GM12878 (cell line): Measurements from ENCODE around the gene APEX2.

Source experiments
- HCFC1 ChIP-seq: fragments of 150-350 bp; IDR thresholded peaks from 2 replicates; pipeline ENCODE4 v1.6.1; 2014; ENCODE audit warnings: low read length
- HDAC6 ChIP-seq: fragments of 200-600 bp; sonication (generic); IDR thresholded peaks from one replicate; pipeline ENCODE4 v1.8.0; 2017; ENCODE audit warnings: antibody characterized with exemption; ENCODE audit not compliant: unreplicated experiment
- MXI1 ChIP-seq: fragments of 150-350 bp; IDR thresholded peaks from 2 replicates; pipeline ENCODE4 v1.6.1; 2011; ENCODE audit warnings: low read depth, mild to moderate bottlenecking, inconsistent platforms, low read length, improper control_type of control experiment
- NRF1 ChIP-seq: conservative IDR thresholded peaks from 2 replicates; pipeline ENCODE4 v1.6.1; 2011; ENCODE audit warnings: mild to moderate bottlenecking, low read depth, low read length, improper control_type of control experiment
- POLR2AphosphoS5 ChIP-seq: IDR thresholded peaks from 2 replicates; pipeline ENCODE4 v1.6.1; 2011; ENCODE audit warnings: mild to moderate bottlenecking, low read length, inconsistent platforms
- RFX5 ChIP-seq: IDR thresholded peaks from 2 replicates; pipeline ENCODE4 v1.6.1; 2011; ENCODE audit warnings: low read depth, low read length, improper control_type of control experiment
- ZNF384 ChIP-seq: IDR thresholded peaks from 2 replicates; pipeline ENCODE4 v1.6.1; 2012; ENCODE audit warnings: low read depth, mild to moderate bottlenecking, low read length, improper control_type of control experiment, borderline replicate concordance

- TF ChIP-seq RFX5 (no peak), ZNF384 (no peak), POLR2AphosphoS5 (no peak), MXI1 (no peak), HCFC1 (no peak), NRF1 (no peak), HDAC6 (no peak)
Measured at GRCh38 chrX:55057675-55058249, 57.6 kb downstream of the APEX2 start.
